ENCODE measurements around the gene BST1. TPM values are rescaled to one million over a fixed set of nuclear protein-coding genes. Genes with fewer than 3 reads are reported as not detected.
"Not testable (repeated sequence)": the region's sequence is repeated elsewhere in the genome, so short reads cannot be mapped to it uniquely, and the experiment has no call there.

The BST1 gene
- total RNA-seq, 1 donor: 76.4 TPM

DNA sequence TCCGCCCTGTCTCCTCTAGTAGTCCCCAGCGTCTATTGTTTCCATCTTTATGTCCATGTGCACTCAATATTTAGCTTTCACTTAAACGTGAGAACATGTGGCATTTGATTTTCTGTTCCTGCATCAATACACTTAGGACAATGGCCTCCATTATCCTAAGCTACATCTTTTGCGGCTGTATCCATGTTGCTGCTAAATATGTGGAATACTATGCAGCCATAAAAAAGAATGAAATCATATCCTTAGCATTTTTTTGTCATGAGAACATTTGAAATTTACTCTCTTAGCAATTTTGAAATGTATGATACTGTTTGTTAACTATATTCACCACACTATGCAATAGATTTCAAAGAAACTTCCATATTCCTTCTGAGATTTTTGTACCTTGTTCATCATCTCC is 55.4 kb downstream of the BST1 start:
- Histone ChIP-seq H3K9me3 (ENCODE audit: low read depth, low read length) (no peaks in the 10 kb centered on the region), H3K4me3 (ENCODE audit: low read length) (no peak overlapping the region), H3K4me1 (ENCODE audit: insufficient read depth, low read length) (peaks cover 42% of the 10 kb centered on the region), H3K27me3 (ENCODE audit: insufficient read depth, low read length) (no peaks in the 10 kb centered on the region)

DNA sequence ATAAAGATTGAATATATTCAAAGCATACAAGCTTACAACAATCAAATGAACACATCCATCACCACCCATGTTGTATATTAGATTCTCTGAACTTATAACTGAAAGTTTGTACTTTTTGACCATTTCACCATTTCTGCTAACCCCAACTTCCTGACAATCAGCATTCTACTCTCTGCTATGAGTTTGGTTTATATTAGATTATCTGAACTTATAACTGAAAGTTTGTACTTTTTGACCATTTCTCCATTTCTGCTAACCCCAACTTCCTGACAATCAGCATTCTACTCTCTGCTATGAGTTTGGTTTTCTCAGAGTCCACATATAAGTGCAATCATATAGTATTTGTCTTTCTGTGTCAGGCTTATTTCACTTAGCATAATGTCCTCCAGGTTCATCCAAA is 59.6 kb downstream of the BST1 start:
- H3K4me1 ChIP-seq (ENCODE audit: insufficient read depth, low read length): peaks cover 34% of the 10 kb centered on the region
- H3K9me3 ChIP-seq (ENCODE audit: low read depth, low read length); H3K27me3 ChIP-seq (ENCODE audit: insufficient read depth, low read length); H3K4me3 ChIP-seq (ENCODE audit: low read length): not testable (repeated sequence)

DNA sequence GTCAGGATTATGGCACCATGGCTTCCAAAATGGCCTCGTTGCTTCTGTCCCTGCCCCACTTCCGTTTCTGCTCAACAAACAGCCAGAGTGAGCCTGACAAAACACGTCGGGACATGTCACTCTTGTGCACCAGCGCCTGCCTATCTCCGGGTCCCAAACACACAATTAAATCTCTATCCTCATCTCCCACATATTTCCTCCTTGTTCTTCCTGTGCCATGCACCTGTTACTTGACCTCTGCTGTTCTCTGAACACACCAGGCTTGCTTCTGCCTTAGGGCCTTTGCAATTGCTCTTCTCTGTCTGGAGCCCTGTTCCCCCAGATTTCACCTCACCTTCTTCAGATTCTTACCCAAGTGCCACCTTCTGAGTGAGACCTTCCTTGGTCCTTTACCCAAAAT is 62.5 kb downstream of the BST1 start:
- Histone ChIP-seq H3K4me3 (ENCODE audit: low read length) (no peak overlapping the region), H3K27me3 (ENCODE audit: insufficient read depth, low read length) (no peaks in the 10 kb centered on the region), H3K9me3 (ENCODE audit: low read depth, low read length) (no peaks in the 10 kb centered on the region), H3K4me1 (ENCODE audit: insufficient read depth, low read length) (peaks cover 42% of the 10 kb centered on the region)

DNA sequence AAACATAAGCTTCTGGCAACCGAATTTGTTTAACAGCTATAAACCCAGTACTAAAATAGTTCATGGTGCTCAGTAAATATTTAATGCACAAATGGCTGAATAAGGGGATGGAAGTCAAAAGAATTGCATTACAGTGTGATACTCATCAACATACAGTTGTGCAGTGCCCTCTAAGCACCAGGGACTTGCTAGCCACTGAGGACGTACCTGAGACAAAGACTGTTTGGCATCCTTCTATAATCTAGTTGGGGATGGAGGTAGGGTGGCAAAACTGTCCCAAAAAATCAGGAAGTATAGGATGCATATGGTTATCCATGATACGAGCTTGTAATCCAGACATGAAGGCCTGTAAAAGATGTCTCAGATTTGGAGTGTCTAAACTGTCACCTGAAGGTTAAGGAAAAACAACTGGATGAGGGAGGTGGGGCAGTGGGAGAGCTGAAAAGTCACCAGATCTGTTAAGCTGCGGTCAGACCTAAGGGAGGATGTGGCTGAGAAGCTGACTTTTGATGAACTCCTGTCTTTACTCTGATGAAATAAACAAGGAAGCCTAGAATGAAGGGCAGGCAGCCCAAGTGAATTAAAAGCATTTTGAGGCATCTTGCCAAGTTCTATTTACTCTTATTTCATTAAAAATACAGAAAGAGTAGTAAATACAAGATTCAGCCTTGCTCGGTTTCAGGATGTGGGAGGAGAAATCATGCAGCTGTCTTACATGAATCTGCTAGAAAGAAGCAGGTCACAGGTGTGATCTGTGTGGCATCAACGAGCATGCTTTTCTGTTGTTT is 63.2 kb downstream of the BST1 start:
- Histone ChIP-seq H3K4me3 (ENCODE audit: low read length) (no peak overlapping the region), H3K9me3 (ENCODE audit: low read depth, low read length) (no peaks in the 10 kb centered on the region), H3K4me1 (ENCODE audit: insufficient read depth, low read length) (peaks cover 48% of the 10 kb centered on the region)

DNA sequence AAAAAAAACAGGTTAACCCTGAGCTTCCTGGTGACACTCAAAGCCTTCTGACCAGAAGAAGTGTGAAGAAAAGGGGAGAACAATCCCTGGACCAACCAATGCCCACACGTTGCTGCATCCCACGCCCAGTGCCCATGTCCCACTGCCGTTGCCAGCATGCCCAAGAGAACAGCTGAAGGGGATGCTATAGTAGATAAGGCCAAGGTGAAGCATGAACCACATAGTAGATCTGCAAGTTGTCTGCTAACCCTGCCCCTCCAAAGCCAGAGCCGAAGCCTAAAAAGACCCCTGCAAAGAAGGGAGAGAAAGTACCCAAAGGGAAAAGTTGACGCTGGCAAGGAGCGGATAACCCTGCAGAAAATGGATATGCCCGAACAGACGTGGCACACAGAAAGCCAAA is 64.0 kb downstream of the BST1 start:
- peaks cover 54% of the 10 kb centered on the region for H3K4me1 ChIP-seq (ENCODE audit: insufficient read depth, low read length)
- no peaks in the 10 kb centered on the region for H3K9me3 ChIP-seq (ENCODE audit: low read depth, low read length)
- H3K27me3 ChIP-seq (ENCODE audit: insufficient read depth, low read length): no peaks in the 10 kb centered on the region
- no peak overlapping the region for H3K4me3 ChIP-seq (ENCODE audit: low read length)

More for the DNA sequence above, 63.2 kb downstream of the BST1 start:
- H3K27me3 ChIP-seq (ENCODE audit: insufficient read depth, low read length): no peaks in the 10 kb centered on the region

DNA sequence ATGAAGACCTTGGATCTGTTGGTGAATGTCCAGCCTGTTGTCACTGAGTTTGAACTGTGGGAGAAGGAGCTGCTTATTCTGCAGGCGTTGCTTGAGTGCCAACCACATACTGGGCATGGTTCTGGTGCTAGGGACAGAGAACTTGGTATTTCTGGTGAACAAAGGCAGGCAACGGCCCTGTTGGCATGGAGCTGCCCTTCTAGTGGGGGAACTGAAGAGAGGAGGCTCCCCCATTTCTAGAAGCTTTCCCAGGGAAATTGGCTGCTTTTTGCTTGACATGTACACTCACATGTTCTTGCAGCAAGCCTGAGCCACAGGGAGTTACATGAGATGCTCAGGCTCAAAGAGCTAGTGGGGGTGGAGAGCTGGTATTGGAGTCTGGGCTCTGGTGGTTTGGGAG is 66.3 kb downstream of the BST1 start:
- peaks cover 61% of the 10 kb centered on the region for H3K4me1 ChIP-seq (ENCODE audit: insufficient read depth, low read length)
- H3K27me3 ChIP-seq (ENCODE audit: insufficient read depth, low read length): no peaks in the 10 kb centered on the region
- no peaks in the 10 kb centered on the region for H3K9me3 ChIP-seq (ENCODE audit: low read depth, low read length)
- no peak overlapping the region for H3K4me3 ChIP-seq (ENCODE audit: low read length)

DNA sequence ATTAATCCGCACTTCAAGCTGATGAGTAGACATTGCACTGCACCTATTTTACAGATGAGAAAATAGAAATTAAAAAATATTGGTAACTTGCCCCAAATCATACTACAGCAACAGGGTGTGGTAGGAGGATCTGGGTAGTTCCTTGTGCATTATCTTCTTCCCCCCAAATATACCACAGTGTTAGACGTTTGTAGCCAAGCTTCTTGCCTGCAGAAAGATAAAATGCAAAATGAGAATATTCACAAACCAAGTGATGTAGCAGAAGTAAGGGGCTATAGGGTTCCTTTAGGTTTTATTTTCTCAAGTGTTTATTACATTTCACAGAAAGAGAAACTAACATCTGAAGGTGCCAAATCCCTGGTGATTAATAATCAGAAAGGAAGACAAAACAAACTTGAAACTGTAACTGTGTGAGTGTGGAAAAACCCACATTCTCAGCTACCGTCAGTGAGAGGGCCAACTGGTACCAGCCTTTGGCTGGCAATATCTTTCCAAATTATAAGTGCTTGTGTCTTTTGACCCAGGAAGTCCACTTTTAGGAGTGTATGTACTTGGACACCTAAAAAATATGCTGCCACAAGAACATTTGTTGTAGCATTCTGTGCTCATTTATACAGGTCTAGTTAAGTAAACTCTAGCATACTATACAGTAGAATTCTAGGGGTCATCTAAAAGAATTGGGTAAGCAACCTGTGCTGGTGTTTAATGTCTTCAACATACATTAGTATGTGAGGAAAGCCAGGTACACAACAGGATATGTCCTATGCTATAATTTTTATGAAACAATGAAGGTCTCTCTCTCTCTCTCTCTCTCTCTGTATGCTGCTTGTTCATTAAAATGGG is 68.6 kb downstream of the BST1 start:
- H3K9me3 ChIP-seq (ENCODE audit: low read depth, low read length): no peaks in the 10 kb centered on the region
- H3K4me1 ChIP-seq (ENCODE audit: insufficient read depth, low read length): peaks cover 46% of the 10 kb centered on the region
- H3K4me3 ChIP-seq (ENCODE audit: low read length): no peak overlapping the region
- no peaks in the 10 kb centered on the region for H3K27me3 ChIP-seq (ENCODE audit: insufficient read depth, low read length)

DNA sequence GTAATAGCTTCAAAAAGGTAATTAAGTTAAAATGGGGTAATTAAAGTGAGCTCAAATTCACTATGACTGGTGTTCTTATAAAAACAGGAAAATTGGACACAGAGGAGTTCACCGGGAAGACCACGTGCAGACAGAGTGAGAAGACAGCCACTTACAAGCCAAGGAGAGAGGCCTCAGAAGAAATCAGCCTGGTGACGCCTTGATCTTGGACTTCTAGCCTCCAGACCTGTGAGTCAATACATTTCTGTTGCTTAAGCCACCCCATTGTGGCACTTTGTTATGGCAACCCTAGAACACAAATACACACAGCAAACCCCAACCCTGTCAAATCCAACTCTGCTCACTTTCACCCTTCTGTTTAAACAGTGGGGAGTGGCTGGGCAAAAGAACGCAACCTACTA is 71.2 kb downstream of the BST1 start:
- H3K9me3 ChIP-seq (ENCODE audit: low read depth, low read length): no peaks in the 10 kb centered on the region
- H3K27me3 ChIP-seq (ENCODE audit: insufficient read depth, low read length): no peaks in the 10 kb centered on the region
- no peak overlapping the region for H3K4me3 ChIP-seq (ENCODE audit: low read length)
- H3K4me1 ChIP-seq (ENCODE audit: insufficient read depth, low read length): peaks cover 43% of the 10 kb centered on the region

DNA sequence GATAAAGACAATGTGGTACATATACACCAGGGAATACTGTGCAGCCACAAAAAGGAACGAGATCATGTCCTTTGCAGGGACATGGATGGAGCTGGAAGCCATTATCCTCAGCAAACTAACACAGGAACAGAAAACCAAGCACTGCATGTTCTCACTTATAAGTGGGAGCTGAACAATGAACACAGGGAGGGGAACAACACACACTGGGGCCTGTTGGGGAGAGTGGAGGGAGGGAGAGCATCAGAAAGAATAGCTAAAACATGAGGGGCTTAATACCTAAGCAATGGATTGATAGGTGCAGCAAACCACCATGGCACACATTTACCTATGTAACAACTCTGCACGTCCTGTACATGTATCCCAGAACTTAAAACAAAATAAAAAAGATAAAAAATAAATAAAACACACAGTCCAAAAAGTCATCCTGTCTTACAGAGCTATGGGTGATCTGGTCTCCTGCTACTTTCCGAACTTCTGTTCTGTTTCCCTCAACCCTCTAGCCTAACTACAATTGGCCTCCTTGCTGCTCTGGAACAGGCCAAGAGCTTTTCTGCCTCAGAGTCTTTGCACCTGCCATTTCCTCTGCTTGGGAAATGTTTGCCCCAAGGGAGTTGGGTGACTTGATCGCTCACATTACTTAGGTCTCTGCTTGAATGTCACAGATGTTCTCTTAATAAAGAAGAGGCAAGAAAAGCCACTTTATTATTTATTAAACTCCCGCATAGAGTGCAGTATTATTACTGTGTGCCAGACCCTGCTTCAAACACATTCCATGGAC is 74.2 kb downstream of the BST1 start:
- Histone ChIP-seq H3K4me1 (ENCODE audit: insufficient read depth, low read length) (peaks cover 57% of the 10 kb centered on the region), H3K27me3 (ENCODE audit: insufficient read depth, low read length) (no peaks in the 10 kb centered on the region), H3K4me3 (ENCODE audit: low read length) (no peak overlapping the region), H3K9me3 (ENCODE audit: low read depth, low read length) (no peaks in the 10 kb centered on the region)

DNA sequence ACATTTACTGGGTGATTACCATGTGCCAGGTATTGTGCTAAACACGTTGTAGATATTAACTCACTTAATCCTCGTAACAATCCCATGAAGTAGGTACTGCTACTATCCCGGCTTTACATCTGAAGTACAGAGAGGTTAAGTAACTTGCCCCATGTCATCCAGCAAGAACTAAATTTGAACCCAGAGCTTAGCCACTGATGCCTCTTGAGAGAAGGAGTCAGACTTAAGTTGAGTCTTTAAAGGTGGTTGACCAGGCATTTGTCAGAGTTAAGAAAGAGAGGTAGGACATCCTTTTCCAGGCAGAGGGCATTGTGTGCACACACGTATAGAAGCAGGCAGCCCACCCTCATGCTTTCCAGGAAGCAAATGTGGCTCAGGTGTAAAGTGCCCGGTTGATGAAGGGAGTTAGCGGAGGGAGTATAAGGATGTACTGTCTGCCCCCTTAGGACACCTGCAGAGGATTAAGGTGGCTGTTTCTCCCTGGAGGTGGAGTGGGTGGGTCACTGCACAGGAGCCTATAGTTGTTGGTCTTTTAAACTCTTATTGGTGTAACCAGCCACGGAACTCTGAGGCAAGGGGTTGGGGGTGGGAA is 74.9 kb downstream of the BST1 start:
- Histone ChIP-seq H3K4me1 (ENCODE audit: insufficient read depth, low read length) (peaks cover 58% of the 10 kb centered on the region), H3K4me3 (ENCODE audit: low read length) (peak overlapping the region; percentile 43), H3K9me3 (ENCODE audit: low read depth, low read length) (no peaks in the 10 kb centered on the region), H3K27me3 (ENCODE audit: insufficient read depth, low read length) (no peaks in the 10 kb centered on the region)

DNA sequence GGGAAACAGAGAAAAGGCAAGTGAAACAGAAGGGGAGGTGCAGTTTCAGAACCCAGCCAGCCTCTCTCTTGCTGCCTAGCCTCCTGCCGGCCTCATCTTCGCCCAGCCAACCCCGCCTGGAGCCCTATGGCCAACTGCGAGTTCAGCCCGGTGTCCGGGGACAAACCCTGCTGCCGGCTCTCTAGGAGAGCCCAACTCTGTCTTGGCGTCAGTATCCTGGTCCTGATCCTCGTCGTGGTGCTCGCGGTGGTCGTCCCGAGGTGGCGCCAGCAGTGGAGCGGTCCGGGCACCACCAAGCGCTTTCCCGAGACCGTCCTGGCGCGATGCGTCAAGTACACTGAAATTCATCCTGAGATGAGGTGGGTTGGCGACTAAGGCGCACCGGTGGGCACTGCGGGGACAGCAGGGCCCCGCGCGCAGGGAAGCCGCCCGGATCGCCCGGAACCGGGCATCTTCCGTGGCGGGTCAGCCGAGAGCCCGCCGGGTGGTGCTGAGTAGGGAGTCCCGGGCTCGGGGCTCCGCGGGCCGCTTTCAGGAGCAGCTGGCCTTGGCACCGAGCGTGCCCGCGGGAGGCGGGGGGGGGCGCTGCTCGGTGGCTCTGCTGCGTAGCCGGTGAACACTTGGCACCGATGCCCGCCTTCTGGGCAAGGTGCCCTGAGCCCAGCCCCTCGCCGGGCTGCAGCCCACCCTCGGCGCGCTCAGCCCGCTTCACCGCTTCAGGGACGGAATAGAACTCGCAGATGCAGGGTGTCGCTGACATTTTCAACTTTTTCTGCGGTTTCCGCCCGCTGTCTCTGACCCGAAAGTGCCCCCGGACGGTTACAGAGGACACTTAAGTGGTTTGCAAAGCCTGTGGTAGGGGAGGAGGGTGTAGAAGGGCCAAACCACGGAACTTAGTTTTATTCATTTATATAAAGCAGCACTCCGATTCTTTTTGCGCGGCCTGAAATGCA is 75.7 kb downstream of the BST1 start, which contains the start of gene CD38:
TSS of gene CD38 (plus strand) at position 40 of the 953 bp plus-strand sequence. CDS start at position 127, 87 bp downstream.
- Histone ChIP-seq H3K9me3 (ENCODE audit: low read depth, low read length) (no peaks in the 10 kb centered on the region), H3K4me3 (ENCODE audit: low read length) (peak within 1 kb of the TSS; percentile 43), H3K27me3 (ENCODE audit: insufficient read depth, low read length) (no peaks in the 10 kb centered on the region), H3K4me1 (ENCODE audit: insufficient read depth, low read length) (peaks cover 66% of the 10 kb centered on the region)

DNA sequence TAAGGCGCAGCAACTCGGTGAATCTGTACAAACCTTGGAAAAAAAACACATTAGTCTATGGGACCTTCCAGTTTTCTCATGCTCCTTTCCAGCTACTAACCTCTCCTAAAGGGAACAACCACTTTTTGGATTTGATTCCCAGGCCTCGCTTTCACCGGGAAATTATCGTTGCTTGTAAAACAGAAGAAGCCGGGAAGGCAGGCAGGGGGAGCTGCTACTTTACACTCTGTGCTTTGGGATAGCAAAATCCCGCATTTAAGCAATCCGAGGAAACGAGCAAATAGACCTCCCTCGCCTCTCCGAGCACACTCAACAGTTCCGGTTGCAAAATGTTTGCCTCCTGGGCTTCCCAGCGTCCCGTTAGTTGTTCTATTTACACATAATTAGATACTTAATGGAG is 76.4 kb downstream of the BST1 start:
- H3K4me3 ChIP-seq (ENCODE audit: low read length): peak overlapping the region; percentile 43

DNA sequence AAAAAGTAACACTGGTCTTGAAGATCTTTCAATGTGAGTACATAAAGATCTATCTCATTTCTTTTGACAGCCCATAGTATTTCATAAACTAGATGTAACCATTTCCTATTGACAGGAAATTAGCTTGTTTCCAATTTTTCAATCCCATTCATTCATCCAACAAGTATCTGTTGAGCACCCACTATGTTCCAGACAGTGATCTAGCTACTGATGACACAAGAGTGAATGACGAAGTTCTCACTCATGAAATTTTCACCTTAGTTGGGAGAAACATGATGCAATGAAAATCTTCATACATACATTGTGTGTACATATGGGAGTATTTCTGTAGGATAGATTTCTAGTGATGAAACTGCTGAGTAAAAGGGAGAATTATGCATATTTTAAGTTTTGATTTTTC is 76.9 kb downstream of the BST1 start:
- H3K9me3 ChIP-seq (ENCODE audit: low read depth, low read length): no peaks in the 10 kb centered on the region
- no peak overlapping the region for H3K4me3 ChIP-seq (ENCODE audit: low read length)
- peaks cover 71% of the 10 kb centered on the region for H3K4me1 ChIP-seq (ENCODE audit: insufficient read depth, low read length)
- H3K27me3 ChIP-seq (ENCODE audit: insufficient read depth, low read length): no peaks in the 10 kb centered on the region

More for the DNA sequence above, 76.4 kb downstream of the BST1 start:
- Histone ChIP-seq H3K9me3 (ENCODE audit: low read depth, low read length) (no peaks in the 10 kb centered on the region), H3K4me1 (ENCODE audit: insufficient read depth, low read length) (peaks cover 70% of the 10 kb centered on the region), H3K27me3 (ENCODE audit: insufficient read depth, low read length) (no peaks in the 10 kb centered on the region)

Measured in mononuclear cell (primary cell).